ENCODE results near the gene MACIR.

- TF ChIP-seq POLR2AphosphoS5 (IDR thresholded peaks at IDR 0.05), result no peak
- TF ChIP-seq CTCF (IDR thresholded peaks at IDR 0.05), result no peak
- TF ChIP-seq POLR2A (IDR thresholded peaks at IDR 0.05), result no peak
Measured at GRCh38 chr5:103235891-103236290, 22.7 kb upstream of the MACIR start.
